ENCODE results near the gene ATP5F1E. TPM values are rescaled to one million over a fixed set of nuclear protein-coding genes. Genes with fewer than 3 reads are reported as not detected.

The ATP5F1E gene
- total RNA-seq, 1 donor: 27.2 TPM

- H3K4me3 ChIP-seq (ENCODE audit: low read depth, low read length): no peak overlapping the region
- no peak for TF ChIP-seq CTCF (IDR thresholded peaks at IDR 0.05; ENCODE audit: insufficient read depth, low read depth, low read length)
Measured at GRCh38 chr20:59017493-59018231, 14.5 kb downstream of the ATP5F1E start.

DNA sequence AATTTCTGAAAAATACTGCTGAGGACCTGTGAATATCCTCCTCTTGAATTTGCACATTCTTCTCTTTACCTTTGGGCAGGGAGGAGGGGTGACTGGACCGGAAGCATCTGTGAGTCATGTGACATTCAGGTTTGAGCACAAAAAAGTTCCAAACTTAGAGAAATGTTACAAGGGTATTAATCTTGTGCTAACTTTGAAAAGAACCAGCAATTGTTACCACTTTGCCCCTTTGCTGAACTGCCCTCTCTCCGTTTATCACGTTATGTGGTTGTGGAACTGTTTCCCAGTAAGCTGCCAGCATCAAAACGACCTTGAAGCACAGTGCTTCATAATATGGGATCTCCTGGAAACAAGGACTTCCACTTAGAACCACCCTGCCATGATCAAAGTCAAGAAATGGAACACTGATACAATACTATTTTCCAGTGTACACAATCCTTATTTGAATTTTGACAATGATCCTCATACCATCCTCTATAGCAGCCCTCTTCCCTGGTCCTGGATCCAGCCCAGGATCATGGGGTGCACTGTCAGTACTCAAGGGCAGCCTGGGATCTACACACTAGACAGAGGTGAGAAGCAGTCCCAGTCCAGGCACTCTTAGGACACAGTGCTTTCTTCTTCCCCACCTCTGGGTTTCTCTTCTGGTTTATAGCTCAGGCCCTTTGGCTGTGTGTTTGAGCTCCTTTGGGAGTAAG lies 15.2 kb downstream of the ATP5F1E start:
- no peak for TF ChIP-seq CTCF (IDR thresholded peaks at IDR 0.05; ENCODE audit: insufficient read depth, low read depth, low read length)
- H3K4me3 ChIP-seq (ENCODE audit: low read depth, low read length): no peak overlapping the region
- DNase-seq (ENCODE audit: low read depth): no peak

More at GRCh38 chr20:59017493-59018231, 14.5 kb downstream of the ATP5F1E start:
- no peak for DNase-seq (ENCODE audit: low read depth)

DNA sequence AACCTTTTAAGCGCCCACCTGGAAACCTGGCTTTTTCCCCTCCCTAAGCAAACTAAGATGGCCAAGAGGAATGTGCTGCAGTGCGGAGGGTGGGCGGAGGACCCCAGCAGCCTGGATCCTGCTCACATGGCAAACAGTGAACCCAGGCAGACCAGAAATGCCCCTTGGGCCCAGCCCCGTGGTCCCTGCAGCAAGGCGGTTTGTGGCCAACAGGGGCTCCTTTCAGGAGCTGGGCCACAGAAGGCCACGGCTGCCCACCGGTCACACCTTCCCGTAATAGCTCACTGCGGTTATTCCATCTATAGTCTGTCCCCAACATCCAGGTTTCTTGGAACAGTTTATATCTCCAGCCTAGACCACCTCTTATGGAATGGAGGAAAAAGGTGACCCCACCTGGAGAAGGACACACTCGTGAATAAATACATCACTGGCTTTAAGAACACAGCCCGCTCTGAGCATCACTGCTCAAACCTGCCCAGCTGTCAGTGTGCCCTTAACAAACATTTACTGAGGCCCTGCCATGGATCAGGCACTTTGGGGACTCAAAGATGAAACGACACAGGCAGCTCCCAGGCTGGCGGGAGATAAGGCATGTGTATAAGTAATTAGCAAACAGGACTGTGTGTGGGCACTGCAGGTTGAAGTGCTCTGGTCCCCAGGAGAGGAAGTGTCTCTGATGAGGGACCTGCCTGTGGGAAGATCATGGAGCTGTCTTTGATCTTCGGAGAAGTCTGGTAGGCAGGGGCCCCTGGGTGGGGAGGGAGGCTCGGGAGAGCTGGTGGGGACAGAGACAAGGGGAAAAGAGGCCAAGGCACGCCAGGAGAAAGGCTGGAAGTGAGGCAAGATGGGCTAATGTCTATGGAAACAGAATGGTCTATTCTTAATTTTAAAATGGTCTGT lies 16.1 kb downstream of the ATP5F1E start:
- TF ChIP-seq CTCF (IDR thresholded peaks at IDR 0.05; ENCODE audit: insufficient read depth, low read depth, low read length): no peak
- no peak overlapping the region for H3K4me3 ChIP-seq (ENCODE audit: low read depth, low read length)
- no peak for DNase-seq (ENCODE audit: low read depth)

DNA sequence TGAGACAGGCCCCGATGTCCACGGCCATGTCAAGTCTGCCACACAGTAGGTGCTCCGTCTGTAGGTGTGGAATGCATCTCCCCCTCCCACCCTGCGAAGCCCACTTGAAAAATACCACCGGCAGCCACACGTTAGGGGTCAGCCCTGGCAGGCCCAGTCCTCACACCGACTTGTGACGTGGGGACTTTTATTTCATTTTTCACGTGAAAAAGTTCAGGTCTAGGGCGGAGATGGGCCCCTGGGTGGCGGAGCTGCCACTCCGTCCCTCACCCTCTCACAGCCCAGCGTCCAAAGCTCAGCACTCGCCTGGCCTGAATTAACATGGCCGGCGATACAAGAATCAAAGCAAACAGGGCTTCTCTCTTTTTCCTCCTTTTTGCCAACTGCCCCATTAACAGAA lies 16.7 kb downstream of the ATP5F1E start:
- no peak for TF ChIP-seq CTCF (IDR thresholded peaks at IDR 0.05; ENCODE audit: insufficient read depth, low read depth, low read length)
- no peak for DNase-seq (ENCODE audit: low read depth)

DNA sequence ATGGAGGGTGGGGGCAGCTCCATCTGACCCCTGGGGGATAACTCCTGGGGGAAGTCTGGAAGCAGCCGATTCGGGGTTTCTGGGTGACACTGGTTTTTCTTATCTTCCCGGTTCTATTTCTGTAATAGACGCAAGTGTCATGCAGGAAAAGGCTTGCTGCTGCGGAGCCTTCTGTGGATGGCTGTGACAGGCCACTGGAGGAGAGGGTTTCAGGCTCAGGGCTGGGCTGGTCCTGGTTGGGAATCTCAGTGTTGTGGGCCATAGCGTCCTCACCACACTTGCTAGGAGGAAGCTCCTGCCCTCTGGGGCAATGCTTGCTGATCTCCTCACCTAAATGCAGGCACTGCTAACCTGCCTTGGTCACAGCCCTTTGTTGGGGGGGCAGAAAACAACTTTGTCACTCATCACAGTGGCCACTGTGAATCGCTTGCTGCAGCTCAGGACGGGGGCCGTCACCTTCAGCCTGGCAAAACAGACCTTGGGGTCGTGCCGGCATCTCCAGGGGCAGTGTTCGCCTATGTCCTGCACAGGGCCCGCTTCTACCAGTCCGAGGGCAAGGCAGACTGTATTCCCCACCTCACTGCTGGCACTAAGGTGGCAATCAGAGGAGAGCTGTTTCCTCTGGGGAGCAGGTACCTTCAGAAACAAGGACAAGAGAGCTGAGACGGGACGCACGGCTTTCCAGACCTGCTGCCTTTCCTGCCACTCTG lies 17.3 kb downstream of the ATP5F1E start:
- TF ChIP-seq CTCF (IDR thresholded peaks at IDR 0.05; ENCODE audit: insufficient read depth, low read depth, low read length): no peak
- DNase-seq (ENCODE audit: low read depth): no peak
- H3K4me3 ChIP-seq (ENCODE audit: low read depth, low read length): no peak overlapping the region

More for the DNA sequence above, 16.7 kb downstream of the ATP5F1E start:
- H3K4me3 ChIP-seq (ENCODE audit: low read depth, low read length): no peak overlapping the region

DNA sequence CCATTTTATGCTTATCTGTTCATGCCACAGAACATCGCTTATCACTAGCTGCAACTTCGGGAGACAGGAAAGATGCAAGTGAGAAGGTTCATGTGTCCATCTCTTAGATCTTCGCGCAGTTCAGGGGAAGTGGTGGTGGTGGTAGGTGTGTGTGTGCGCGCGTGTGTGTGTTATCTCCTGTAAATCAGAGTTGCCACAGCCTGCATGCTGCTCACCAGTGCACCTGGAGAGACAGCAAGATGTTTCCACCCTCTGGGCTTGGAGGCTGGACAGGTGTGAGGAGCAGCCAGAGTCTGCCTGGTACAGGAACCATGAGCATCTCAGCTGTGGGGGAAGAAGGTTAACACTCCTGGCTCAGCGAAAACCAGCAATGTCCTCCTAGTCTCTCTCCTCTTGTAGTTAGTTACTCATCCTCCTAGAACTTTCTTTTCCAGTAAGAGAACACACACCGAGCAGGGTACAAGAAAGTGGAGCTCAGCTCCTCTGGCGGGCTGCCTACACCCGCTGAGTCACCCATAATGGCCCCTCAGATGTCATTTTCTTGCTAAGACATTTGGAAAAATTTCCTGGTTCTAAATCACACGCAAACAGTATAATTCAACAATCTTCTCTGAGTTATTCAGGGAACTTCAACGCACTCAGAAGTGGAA lies 18.1 kb downstream of the ATP5F1E start:
- no peak for TF ChIP-seq CTCF (IDR thresholded peaks at IDR 0.05; ENCODE audit: insufficient read depth, low read depth, low read length)
- no peak for DNase-seq (ENCODE audit: low read depth)
- no peak overlapping the region for H3K4me3 ChIP-seq (ENCODE audit: low read depth, low read length)
